Hepatocyte (in vitro differentiated cells): Measurements from ENCODE around the gene TGIF1. TPM values are rescaled to one million over a fixed set of nuclear protein-coding genes. Genes with fewer than 3 reads are reported as not detected.

Experiments used
- DNase-seq: peaks from one replicate; pipeline ENCODE4 v3.0.0-alpha.2; 2016; ENCODE audit warnings: low spot score
- H2AFZ ChIP-seq: fragments of 200-600 bp; sonication (generic); 2 replicates; pipeline ENCODE4 v1.6.0; 2016; ENCODE audit warnings: antibody characterized with exemption, mild to moderate bottlenecking
- H3K27ac ChIP-seq: fragments of 200-600 bp; sonication (generic); 2 replicates; pipeline ENCODE4 v1.5.1; 2016; ENCODE audit warnings: mild to moderate bottlenecking
- H3K27me3 ChIP-seq: fragments of 200-600 bp; sonication (generic); 2 replicates; pipeline ENCODE4 v1.6.1; 2016
- H3K36me3 ChIP-seq: fragments of 200-600 bp; sonication (generic); replicated peaks from 2 replicates; pipeline ENCODE4 v1.5.1; 2016; ENCODE audit warnings: low read depth; ENCODE audit not compliant: insufficient read depth
- H3K4me1 ChIP-seq: fragments of 200-600 bp; sonication (generic); 2 replicates; pipeline ENCODE4 v1.5.1; 2016; ENCODE audit warnings: mild to moderate bottlenecking, moderate library complexity; ENCODE audit not compliant: insufficient read depth
- H3K4me2 ChIP-seq: fragments of 200-600 bp; sonication (generic); 2 replicates; pipeline ENCODE4 v1.6.0; 2016
- H3K4me3 ChIP-seq: fragments of 200-600 bp; sonication (generic); 2 replicates; pipeline ENCODE4 v1.5.1; 2016; ENCODE audit warnings: mild to moderate bottlenecking
- H3K79me2 ChIP-seq: fragments of 200-600 bp; sonication (generic); 2 replicates; pipeline ENCODE4 v1.6.0; 2017; ENCODE audit warnings: mild to moderate bottlenecking
- H3K9me2 ChIP-seq: fragments of 200-600 bp; sonication (generic); replicated peaks from 2 replicates; pipeline ENCODE4 v1.6.0; 2017; ENCODE audit warnings: mild to moderate bottlenecking; ENCODE audit not compliant: insufficient read depth
- H3K9me3 ChIP-seq: fragments of 200-600 bp; sonication (generic); 2 replicates; pipeline ENCODE4 v1.5.1; 2016; ENCODE audit warnings: low read depth, mild to moderate bottlenecking
- H4K20me1 ChIP-seq: fragments of 200-600 bp; sonication (generic); 2 replicates; pipeline ENCODE4 v1.6.0; 2016; ENCODE audit warnings: mild to moderate bottlenecking; ENCODE audit not compliant: insufficient read depth, poor library complexity, severe bottlenecking
- CTCF ChIP-seq: fragments of 200-600 bp; sonication (generic); IDR thresholded peaks from 2 replicates; pipeline ENCODE4 v1.5.1; 2016; ENCODE audit warnings: antibody characterized with exemption, mild to moderate bottlenecking; ENCODE audit not compliant: poor library complexity
- EZH2 ChIP-seq: fragments of 200-600 bp; sonication (generic); IDR thresholded peaks from 2 replicates; pipeline ENCODE4 v1.6.1; 2016; ENCODE audit warnings: antibody characterized with exemption, mild to moderate bottlenecking, borderline replicate concordance
- EZH2phosphoT487 ChIP-seq: fragments of 200-600 bp; sonication (generic); IDR thresholded peaks from one replicate; pipeline ENCODE4 v1.6.1; 2018; ENCODE audit warnings: antibody characterized with exemption, mild to moderate bottlenecking, low read depth, moderate library complexity; ENCODE audit not compliant: unreplicated experiment, severe bottlenecking
- WGBS: methylation state at CpG from one replicate; pipeline ENCODE4 v1.1.6; 2016; ENCODE audit warnings: low lambda C conversion rate; ENCODE audit errors: missing lambda C conversion rate; 5-methylcytosine and 5-hydroxymethylcytosine counted together
- polyA plus RNA-seq: library from polyadenylated mRNA; unstranded; fragments of >200 nt; fragmentation: Nextera tagmentation; extraction: Ambion mirVana; gene quantifications from 2 replicates; pipeline ENCODE4 v1.2.1, GENCODE V29; 2016
- total RNA-seq: library from RNA; depleted of rRNA; stranded (reverse); fragments of >200 nt; gene quantifications from 2 replicates; pipeline ENCODE4 v1.2.3, GENCODE V29; 2014

TGIF1 gene
- total and polyA plus RNA-seq, 2 experiments from 2014 or later, result 129 to 193 TPM

GRCh38 chr18:3461704-3462103, 11.7 kb downstream of the TGIF1 start:
- peaks cover 20% of the 10 kb centered on the region for H3K4me1 ChIP-seq
- H3K9me3 ChIP-seq, result no peaks in the 10 kb centered on the region
- no peak for DNase-seq
- peaks cover 48% of the 10 kb centered on the region for H3K79me2 ChIP-seq
- no peak overlapping the region for H3K4me3 ChIP-seq
- H3K9me2 ChIP-seq, result no peaks in the 10 kb centered on the region
- H2AFZ ChIP-seq, result no peak overlapping the region
- H4K20me1 ChIP-seq, result peaks cover 7% of the 10 kb centered on the region
- H3K36me3 ChIP-seq, result peaks cover 5% of the 10 kb centered on the region
- 87% methylated on average over 5 of the region's 5 CpGs for WGBS
- TF ChIP-seq EZH2 (no peak), EZH2phosphoT487 (no peak), CTCF (no peak)
- no peaks in the 10 kb centered on the region for H3K27me3 ChIP-seq
- H3K4me2 ChIP-seq, result no peak overlapping the region
- no peak overlapping the region for H3K27ac ChIP-seq

- no peak overlapping the region for H3K4me3 ChIP-seq
- DNase-seq, result no peak
- H3K4me1 ChIP-seq, result peaks cover 14% of the 10 kb centered on the region
- no peak overlapping the region for H2AFZ ChIP-seq
- H3K79me2 ChIP-seq, result peaks cover 40% of the 10 kb centered on the region
- no peaks in the 10 kb centered on the region for H3K9me2 ChIP-seq
- whole genome bisulfite sequencing, result 59% methylated on average over 2 of the region's 2 CpGs
- TF ChIP-seq EZH2phosphoT487 (no peak), EZH2 (no peak), CTCF (no peak)
- H3K27ac ChIP-seq, result no peak overlapping the region
- H3K9me3 ChIP-seq, result no peaks in the 10 kb centered on the region
- H4K20me1 ChIP-seq, result peaks cover 3% of the 10 kb centered on the region
- peaks cover 5% of the 10 kb centered on the region for H3K36me3 ChIP-seq
- H3K4me2 ChIP-seq, result no peak overlapping the region
- H3K27me3 ChIP-seq, result no peaks in the 10 kb centered on the region
Measured at GRCh38 chr18:3463051-3463450, 13.1 kb downstream of the TGIF1 start.

GRCh38 chr18:3466045-3466444, 16.1 kb downstream of the TGIF1 start:
- peaks cover 2% of the 10 kb centered on the region for H3K36me3 ChIP-seq
- no peak overlapping the region for H3K4me3 ChIP-seq
- H4K20me1 ChIP-seq, result no peaks in the 10 kb centered on the region
- peak; percentile 37 for DNase-seq
- H3K79me2 ChIP-seq, result peaks cover 10% of the 10 kb centered on the region
- no peaks in the 10 kb centered on the region for H3K9me2 ChIP-seq
- TF ChIP-seq CTCF (no peak), EZH2phosphoT487 (no peak), EZH2 (no peak)
- H3K27ac ChIP-seq, result no peak overlapping the region
- no peaks in the 10 kb centered on the region for H3K27me3 ChIP-seq
- 60% methylated on average over 5 of the region's 5 CpGs for WGBS
- no peak overlapping the region for H3K4me2 ChIP-seq
- H2AFZ ChIP-seq, result no peak overlapping the region
- no peaks in the 10 kb centered on the region for H3K9me3 ChIP-seq
- H3K4me1 ChIP-seq, result no peaks in the 10 kb centered on the region

GRCh38 chr18:3466872-3467271, 16.9 kb downstream of the TGIF1 start:
- DNase-seq, result no peak
- no peak overlapping the region for H3K4me2 ChIP-seq

More at GRCh38 chr18:3466872-3467271, 16.9 kb downstream of the TGIF1 start:
- H3K36me3 ChIP-seq, result no peaks in the 10 kb centered on the region
- H3K9me3 ChIP-seq, result no peaks in the 10 kb centered on the region
- WGBS, result 27% methylated on average over 2 of the region's 2 CpGs
- H3K27ac ChIP-seq, result no peak overlapping the region
- H3K9me2 ChIP-seq, result no peaks in the 10 kb centered on the region
- TF ChIP-seq EZH2, result no peak
- TF ChIP-seq EZH2phosphoT487, result no peak
- TF ChIP-seq CTCF, result no peak
- peaks cover 6% of the 10 kb centered on the region for H3K79me2 ChIP-seq
- no peaks in the 10 kb centered on the region for H3K27me3 ChIP-seq
- H3K4me1 ChIP-seq, result no peaks in the 10 kb centered on the region
- no peak overlapping the region for H3K4me3 ChIP-seq
- H4K20me1 ChIP-seq, result no peaks in the 10 kb centered on the region
- H2AFZ ChIP-seq, result no peak overlapping the region
